Measurements from ENCODE around the gene RIBC2.

Gene RIBC2

DNA sequence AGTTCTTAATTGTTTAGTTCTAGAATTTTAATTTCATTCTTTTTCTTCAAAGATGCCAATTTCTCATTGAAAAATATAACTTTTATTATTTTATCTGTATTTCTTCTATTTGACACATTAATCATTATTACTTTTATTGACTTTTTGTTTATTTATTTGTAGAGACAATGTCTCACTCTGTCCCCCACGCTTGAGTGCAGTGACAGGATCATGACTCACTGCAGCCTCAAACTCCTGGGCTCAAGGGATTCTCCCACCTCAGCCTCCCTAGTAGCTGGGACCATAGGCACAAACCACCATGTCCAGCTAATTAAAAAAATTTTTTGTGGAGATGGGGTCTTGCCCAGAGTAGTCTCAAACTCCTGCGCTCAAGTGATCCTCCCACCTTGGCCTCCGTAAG, 58.9 kb downstream of the RIBC2 start:
- no peak for DNase-seq (ENCODE audit: low read depth in 2 of 2)

GRCh38 chr22:45473626-45474237, 60.2 kb downstream of the RIBC2 start:
- DNase-seq (ENCODE audit: low read depth in 2 of 2), result no peak

GRCh38 chr22:45475063-45475747, 61.7 kb downstream of the RIBC2 start:
- peak; percentile 79 to 82 for DNase-seq (ENCODE audit: low read depth in 2 of 2)

DNA sequence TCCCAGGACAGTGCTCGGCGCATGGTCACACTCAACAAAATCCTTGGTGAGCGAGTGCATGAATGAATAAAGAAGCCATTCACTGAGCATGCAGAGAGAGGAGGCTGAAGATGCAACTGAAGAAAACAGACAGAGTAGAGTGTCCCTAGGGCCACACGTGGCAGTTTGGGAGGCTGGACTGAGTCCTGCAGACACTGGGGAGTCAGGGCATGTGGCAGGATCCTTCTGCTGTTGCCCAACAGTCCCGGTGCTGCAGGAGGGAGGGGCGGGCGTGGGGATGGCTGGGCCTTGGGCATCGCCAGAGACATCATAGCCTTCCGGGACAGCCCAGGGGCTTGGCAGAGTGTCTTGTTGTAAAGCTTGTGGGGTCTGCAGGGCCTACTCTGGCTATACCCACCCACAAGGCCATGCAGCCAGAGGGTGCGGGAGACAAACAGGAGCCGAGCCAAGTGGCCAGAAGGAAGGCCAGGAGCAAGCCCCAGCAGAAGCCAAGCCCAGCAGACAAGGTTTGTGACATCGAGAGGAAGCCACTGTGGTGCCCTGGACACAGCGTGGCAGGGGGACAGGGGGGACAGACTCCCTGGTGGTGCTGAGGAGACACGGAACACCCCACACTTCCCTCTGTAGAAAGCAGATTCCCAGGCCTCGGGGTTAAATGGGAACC, 62.5 kb downstream of the RIBC2 start:
- no peak for DNase-seq (ENCODE audit: low read depth in 2 of 2)

DNA sequence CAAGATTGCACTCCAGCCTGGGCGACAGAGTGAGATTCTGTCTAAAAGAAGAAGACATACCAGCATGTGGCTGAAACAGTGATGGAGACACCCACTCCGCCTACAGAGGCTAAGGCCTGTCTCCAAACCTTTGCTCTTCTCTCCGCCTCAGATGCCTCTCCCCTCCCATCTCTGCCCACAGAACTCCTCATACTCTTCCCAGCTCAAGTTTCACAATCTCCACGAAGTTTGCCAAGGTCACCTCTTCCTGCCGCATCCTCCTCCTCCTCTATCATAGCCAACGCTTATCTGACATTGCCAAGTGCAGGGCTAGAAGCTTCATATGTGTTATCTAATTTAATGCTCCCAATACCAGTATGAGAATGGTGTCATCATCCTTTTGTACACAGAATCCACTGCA, 63.3 kb downstream of the RIBC2 start:
- no peak for DNase-seq (ENCODE audit: low read depth in 2 of 2)

DNA sequence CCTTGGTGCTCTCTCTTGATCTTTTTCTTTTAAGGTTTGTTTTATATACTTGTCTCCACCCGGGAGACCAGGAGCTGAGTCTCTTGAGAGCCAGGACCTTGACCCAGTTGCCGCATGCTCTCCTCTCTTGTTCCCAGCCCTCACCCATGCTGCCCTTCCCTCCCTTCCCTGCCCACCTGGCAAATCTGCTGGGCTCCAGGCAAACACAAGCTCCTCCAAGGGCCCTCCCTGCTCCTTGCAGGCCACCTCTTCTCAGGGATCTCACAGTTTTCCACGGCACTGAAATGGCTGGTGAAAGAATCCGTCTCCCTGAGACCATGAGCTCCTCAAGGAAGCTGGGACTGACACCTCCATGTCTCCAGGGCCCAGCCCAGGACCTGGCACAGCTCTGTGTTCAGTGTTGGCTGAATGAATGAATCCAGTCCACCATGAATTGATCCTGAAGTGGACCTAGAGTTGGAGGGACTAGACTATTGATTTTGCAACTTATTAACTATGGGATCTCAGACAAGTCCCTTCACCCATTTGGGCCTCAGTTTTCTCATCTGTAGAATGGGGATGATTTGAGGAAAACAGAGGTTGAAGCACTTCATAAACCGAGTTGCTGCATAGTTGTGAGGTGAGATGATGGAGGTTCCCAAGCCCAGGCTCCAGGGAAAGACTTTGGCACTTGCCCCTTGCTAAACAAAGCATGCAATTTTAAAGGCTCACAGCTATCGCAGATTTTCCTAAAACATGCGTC, 64.0 kb downstream of the RIBC2 start:
- no peak for DNase-seq (ENCODE audit: low read depth in 2 of 2)

- DNase-seq (ENCODE audit: low read depth in 2 of 2), result peak; percentile 91 to 93
Measured at GRCh38 chr22:45478108-45478771, 64.7 kb downstream of the RIBC2 start.

- DNase-seq (ENCODE audit: low read depth in 2 of 2), result no peak
Measured at GRCh38 chr22:45480717-45481116, 67.2 kb downstream of the RIBC2 start.

DNA sequence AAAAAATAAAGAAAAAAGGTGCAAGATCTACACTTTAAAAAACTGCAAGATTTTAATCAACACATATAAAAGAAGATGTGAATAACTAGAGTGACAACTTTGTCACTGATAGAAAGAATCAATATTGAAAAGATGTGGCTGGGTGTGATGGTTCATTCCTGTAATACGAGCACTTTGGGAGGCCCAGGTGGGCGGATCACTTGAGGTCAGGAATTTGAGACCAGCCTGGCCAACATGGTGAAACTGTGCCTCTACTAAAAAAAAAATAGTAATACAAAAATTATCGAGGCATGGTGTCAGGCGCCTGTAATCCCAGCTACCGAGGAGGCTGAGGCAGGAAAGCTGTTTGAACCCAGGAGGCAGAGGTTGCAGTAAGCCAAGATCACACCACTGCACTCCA, 68.2 kb downstream of the RIBC2 start:
- no peak for DNase-seq (ENCODE audit: low read depth in 2 of 2)
